Skeletal muscle tissue (tissue), 4 donors: ENCODE results near the gene MRPS10. TPM values are rescaled to one million over a fixed set of nuclear protein-coding genes. Genes with fewer than 3 reads are reported as not detected.
A peak's percentile ranks its signal among the peaks of the same experiment; 100 is the strongest.
"Not testable (repeated sequence)": the region's sequence is repeated elsewhere in the genome, so short reads cannot be mapped to it uniquely, and the experiment has no call there.

Source experiments
- H3K27ac ChIP-seq: one replicate; pipeline ENCODE4 v1.7.0; 2013; ENCODE audit warnings: mild to moderate bottlenecking, low read depth, low read length, inconsistent platforms
- H3K27me3 ChIP-seq, 3 donors: one replicate each; pipeline ENCODE4 v1.7.0; 2013; ENCODE audit warnings: low read length in 3 of 3; ENCODE audit not compliant: control insufficient read depth in 3 of 3, insufficient read depth in 3 of 3
- H3K36me3 ChIP-seq, 3 donors: one replicate each; pipeline ENCODE4 v1.7.0; 2013; ENCODE audit warnings: low read length in 3 of 3; ENCODE audit not compliant: control insufficient read depth in 3 of 3, insufficient read depth in 3 of 3
- H3K4me1 ChIP-seq, 3 donors: one replicate each; pipeline ENCODE4 v1.7.0; 2013; ENCODE audit warnings: low read length in 3 of 3, mild to moderate bottlenecking in 3 of 3; ENCODE audit not compliant: control insufficient read depth in 3 of 3, insufficient read depth in 3 of 3
- H3K4me3 ChIP-seq, 3 donors: one replicate each; pipeline ENCODE4 v1.7.0; 2013; ENCODE audit warnings: low read length in 3 of 3
- H3K9ac ChIP-seq, 3 donors: one replicate each; pipeline ENCODE4 v1.7.0; 2013; ENCODE audit warnings: low read length in 3 of 3, mild to moderate bottlenecking in 3 of 3, moderate library complexity in 2 of 3, low read depth in 1 of 3
- H3K9me3 ChIP-seq, 3 donors: one replicate each; pipeline ENCODE4 v1.7.0; 2013; ENCODE audit warnings: low read length in 3 of 3; ENCODE audit not compliant: control insufficient read depth in 3 of 3
- total RNA-seq: library from RNA; depleted of rRNA; stranded (reverse); fragments of >200 nt; gene quantifications from one replicate; pipeline ENCODE4 v1.2.3, GENCODE V29; 2014
- donor health status: Osteomylitis.

The MRPS10 gene
- total RNA-seq, 1 donor from 2014 or later: 45.9 TPM

- Histone ChIP-seq H3K4me3 (peak overlapping the region; percentile 73 to 99 (median 75)), H3K36me3 (peaks cover 10 to 21% (median 19%) of the 10 kb centered on the region in 3 donors), H3K4me1 (peaks cover 5 to 13% (median 11%) of the 10 kb centered on the region in 3 donors), H3K9ac (peak overlapping the region; percentile 7 to 87 (median 83))
- H3K27me3 ChIP-seq, H3K9me3 ChIP-seq, H3K27ac ChIP-seq: not testable (repeated sequence)
Observed at GRCh38 chr6:42216495-42216894, 1.2 kb downstream of the MRPS10 start.

GRCh38 chr6:42212442-42212841, 5.2 kb downstream of the MRPS10 start:
- Histone ChIP-seq H3K9me3 (no peaks in the 10 kb centered on the region), H3K27ac (no peak overlapping the region), H3K36me3 (peaks cover 36 to 53% (median 48%) of the 10 kb centered on the region in 3 donors), H3K4me1 (peaks cover 5 to 13% (median 11%) of the 10 kb centered on the region in 3 donors), H3K9ac (no peak overlapping the region), H3K4me3 (no peak overlapping the region), H3K27me3 (no peaks in the 10 kb centered on the region)

- peaks cover 5 to 12% (median 5%) of the 10 kb centered on the region in 3 donors for H3K4me1 ChIP-seq
- H3K27ac ChIP-seq: no peak overlapping the region
- H3K9me3 ChIP-seq: no peaks in the 10 kb centered on the region
- H3K9ac ChIP-seq: no peak overlapping the region
- peaks cover 38 to 54% (median 49%) of the 10 kb centered on the region in 3 donors for H3K36me3 ChIP-seq
- no peaks in the 10 kb centered on the region for H3K27me3 ChIP-seq
- H3K4me3 ChIP-seq: no peak overlapping the region
Observed at GRCh38 chr6:42211726-42212125, 5.9 kb downstream of the MRPS10 start.

- Histone ChIP-seq H3K9me3 (no peaks in the 10 kb centered on the region), H3K4me3 (no peak overlapping the region)
Observed at GRCh38 chr6:42210551-42210950, 7.1 kb downstream of the MRPS10 start.

GRCh38 chr6:42207559-42207958, 10.1 kb downstream of the MRPS10 start:
- H3K9ac ChIP-seq, H3K4me1 ChIP-seq, H3K9me3 ChIP-seq, H3K4me3 ChIP-seq, H3K27me3 ChIP-seq, H3K27ac ChIP-seq: not testable (repeated sequence)
- H3K36me3 ChIP-seq: peaks cover 39 to 54% (median 53%) of the 10 kb centered on the region in 3 donors

More at GRCh38 chr6:42210551-42210950, 7.1 kb downstream of the MRPS10 start:
- no peak overlapping the region for H3K27ac ChIP-seq
- H3K4me1 ChIP-seq: peaks cover 0 to 5% (median 0%) of the 10 kb centered on the region in 3 donors
- H3K9ac ChIP-seq: no peak overlapping the region
- H3K36me3 ChIP-seq: peaks cover 43 to 58% (median 55%) of the 10 kb centered on the region in 3 donors
- H3K27me3 ChIP-seq: no peaks in the 10 kb centered on the region

- H3K27ac ChIP-seq: no peak overlapping the region
- no peaks in the 10 kb centered on the region for H3K9me3 ChIP-seq
- H3K4me1 ChIP-seq: no peaks in the 10 kb centered on the region
- peaks cover 27 to 33% (median 32%) of the 10 kb centered on the region in 3 donors for H3K36me3 ChIP-seq
- H3K4me3 ChIP-seq: no peak overlapping the region
- no peak overlapping the region for H3K9ac ChIP-seq
- H3K27me3 ChIP-seq: no peaks in the 10 kb centered on the region
Observed at GRCh38 chr6:42204768-42205282, 12.8 kb downstream of the MRPS10 start.

GRCh38 chr6:42203183-42203582, 14.5 kb downstream of the MRPS10 start:
- H3K4me1 ChIP-seq: no peaks in the 10 kb centered on the region
- no peaks in the 10 kb centered on the region for H3K27me3 ChIP-seq
- H3K36me3 ChIP-seq: peaks cover 13 to 22% (median 19%) of the 10 kb centered on the region in 3 donors
- H3K9ac ChIP-seq: no peak overlapping the region
- H3K9me3 ChIP-seq: no peaks in the 10 kb centered on the region
- H3K4me3 ChIP-seq: no peak overlapping the region
- no peak overlapping the region for H3K27ac ChIP-seq

GRCh38 chr6:42202131-42202915, 15.3 kb downstream of the MRPS10 start:
- peaks cover 9 to 15% (median 14%) of the 10 kb centered on the region in 3 donors for H3K36me3 ChIP-seq
- not testable (repeated sequence) for H3K9ac ChIP-seq, H3K4me3 ChIP-seq, H3K27ac ChIP-seq, H3K27me3 ChIP-seq, H3K9me3 ChIP-seq, H3K4me1 ChIP-seq

- Histone ChIP-seq H3K4me1 (no peaks in the 10 kb centered on the region), H3K27ac (no peak overlapping the region), H3K27me3 (no peaks in the 10 kb centered on the region), H3K9ac (no peak overlapping the region), H3K36me3 (peaks cover 4 to 11% (median 10%) of the 10 kb centered on the region in 3 donors), H3K4me3 (no peak overlapping the region), H3K9me3 (no peaks in the 10 kb centered on the region)
Observed at GRCh38 chr6:42201382-42201781, 16.3 kb downstream of the MRPS10 start.

- Histone ChIP-seq H3K36me3 (peaks cover 3 to 10% (median 8%) of the 10 kb centered on the region in 3 donors), H3K27ac (no peak overlapping the region), H3K9me3 (no peaks in the 10 kb centered on the region), H3K4me1 (no peaks in the 10 kb centered on the region), H3K9ac (no peak overlapping the region), H3K27me3 (no peaks in the 10 kb centered on the region), H3K4me3 (no peak overlapping the region)
Observed at GRCh38 chr6:42200035-42200434, 17.6 kb downstream of the MRPS10 start.
